Measurements from ENCODE around the gene ETFB.

Gene ETFB

GRCh38 chr19:51356159-51356801 is 9.9 kb downstream of the ETFB start:
- TF ChIP-seq MYC (IDR thresholded peaks at IDR 0.05; ENCODE audit: low read depth, low read length) (no peak), POLR2A (IDR thresholded peaks at IDR 0.05; ENCODE audit: extremely low read depth, insufficient read length) (no peak)
- H3K4me3 ChIP-seq (ENCODE audit: low read depth, low read length), result no peak overlapping the region
- no peak for DNase-seq (ENCODE audit: low read depth)

- no peak for DNase-seq (ENCODE audit: low read depth)
- H3K4me3 ChIP-seq (ENCODE audit: low read depth, low read length), result no peak overlapping the region
- TF ChIP-seq CTCF (IDR thresholded peaks at IDR 0.05; ENCODE audit: low read depth, low read length) (no peak), MAX (IDR thresholded peaks at IDR 0.05; ENCODE audit: low read depth, low read length) (no peak), MYC (IDR thresholded peaks at IDR 0.05; ENCODE audit: low read depth, low read length) (no peak), POLR2A (IDR thresholded peaks at IDR 0.05; ENCODE audit: extremely low read depth, insufficient read length) (no peak)
Observed at GRCh38 chr19:51354742-51355148, 11.4 kb downstream of the ETFB start.

- TF ChIP-seq MYC (IDR thresholded peaks at IDR 0.05; ENCODE audit: low read depth, low read length) (no peak), POLR2A (IDR thresholded peaks at IDR 0.05; ENCODE audit: extremely low read depth, insufficient read length) (no peak), CTCF (IDR thresholded peaks at IDR 0.05; ENCODE audit: low read depth, low read length) (no peak), MAX (IDR thresholded peaks at IDR 0.05; ENCODE audit: low read depth, low read length) (no peak)
- H3K4me3 ChIP-seq (ENCODE audit: low read depth, low read length), result no peak overlapping the region
- no peak for DNase-seq (ENCODE audit: low read depth)
Observed at GRCh38 chr19:51354103-51354741, 12.0 kb downstream of the ETFB start.

GRCh38 chr19:51352783-51353360 is 13.3 kb downstream of the ETFB start:
- no peak overlapping the region for H3K4me3 ChIP-seq (ENCODE audit: low read depth, low read length)
- TF ChIP-seq CTCF (IDR thresholded peaks at IDR 0.05; ENCODE audit: low read depth, low read length) (no peak), POLR2A (IDR thresholded peaks at IDR 0.05; ENCODE audit: extremely low read depth, insufficient read length) (no peak), MYC (IDR thresholded peaks at IDR 0.05; ENCODE audit: low read depth, low read length) (no peak), MAX (IDR thresholded peaks at IDR 0.05; ENCODE audit: low read depth, low read length) (no peak)
- no peak for DNase-seq (ENCODE audit: low read depth)

GRCh38 chr19:51351266-51351990 is 14.8 kb downstream of the ETFB start:
- no peak overlapping the region for H3K4me3 ChIP-seq (ENCODE audit: low read depth, low read length)
- TF ChIP-seq MAX (IDR thresholded peaks at IDR 0.05; ENCODE audit: low read depth, low read length) (no peak), CTCF (IDR thresholded peaks at IDR 0.05; ENCODE audit: low read depth, low read length) (no peak), POLR2A (IDR thresholded peaks at IDR 0.05; ENCODE audit: extremely low read depth, insufficient read length) (no peak), MYC (IDR thresholded peaks at IDR 0.05; ENCODE audit: low read depth, low read length) (no peak)
- DNase-seq (ENCODE audit: low read depth), result no peak
